Liver (tissue), 9 donors: ENCODE results near the gene KCNJ11. TPM values are rescaled to one million over a fixed set of nuclear protein-coding genes. Genes with fewer than 3 reads are reported as not detected.

Experiments
- DNase-seq: peaks from one replicate; pipeline ENCODE4 v3.0.0-alpha.2; 2017; ENCODE audit warnings: low spot score
- H3K27ac ChIP-seq, 2 donors: one replicate each; pipeline ENCODE4 v1.7.0; 2013; ENCODE audit warnings: inconsistent platforms in 2 of 2, low read length in 2 of 2, control low read depth in 1 of 2, low read depth in 1 of 2, mild to moderate bottlenecking in 1 of 2
- H3K27me3 ChIP-seq, 4 donors: one replicate each; pipeline versions ENCODE4 v1.6.1 to v1.7.0; 2013; ENCODE audit warnings: low read length in 3 of 4, inconsistent platforms in 1 of 4, mild to moderate bottlenecking in 1 of 4, moderate library complexity in 1 of 4; ENCODE audit not compliant: control insufficient read depth in 4 of 4, insufficient read depth in 4 of 4
- H3K36me3 ChIP-seq, 4 donors: one replicate each; pipeline versions ENCODE4 v1.6.1 to v1.7.0; 2013; ENCODE audit warnings: low read length in 3 of 4, mild to moderate bottlenecking in 3 of 4, low read depth in 1 of 4, moderate library complexity in 1 of 4; ENCODE audit not compliant: control insufficient read depth in 4 of 4, insufficient read depth in 3 of 4
- H3K4me1 ChIP-seq, 4 donors: one replicate each; pipeline versions ENCODE4 v1.6.1 to v1.7.0; 2013; ENCODE audit warnings: low read length in 3 of 4, mild to moderate bottlenecking in 3 of 4, moderate library complexity in 1 of 4; ENCODE audit not compliant: control insufficient read depth in 4 of 4, insufficient read depth in 4 of 4
- H3K4me3 ChIP-seq, 3 donors: one replicate each; pipeline versions ENCODE4 v1.6.1 to v1.7.0; 2013; ENCODE audit warnings: low read length in 3 of 3, control low read depth in 1 of 3, low read depth in 1 of 3, mild to moderate bottlenecking in 1 of 3
- H3K9ac ChIP-seq, 2 donors: one replicate each; pipeline ENCODE4 v1.7.0; 2013; ENCODE audit warnings: low read length in 2 of 2, mild to moderate bottlenecking in 2 of 2, moderate library complexity in 2 of 2, control low read depth in 1 of 2, low read depth in 1 of 2
- H3K9me3 ChIP-seq, 4 donors: one replicate each; pipeline versions ENCODE4 v1.6.1 to v1.7.0; 2013; ENCODE audit warnings: low read length in 3 of 4; ENCODE audit not compliant: control insufficient read depth in 4 of 4
- FOXA1 ChIP-seq: IDR thresholded peaks from 2 replicates; pipeline ENCODE4 v1.6.1; 2016; ENCODE audit warnings: antibody characterized with exemption
- FOXA2 ChIP-seq: IDR thresholded peaks from 2 replicates; pipeline ENCODE4 v1.6.1; 2016; ENCODE audit warnings: antibody characterized with exemption
- GABPA ChIP-seq, 2 donors: IDR thresholded peaks in 1 of 2; conservative IDR thresholded peaks in 1 of 2; 2 replicates each; pipeline ENCODE4 v1.6.1; 2016; ENCODE audit warnings: antibody characterized with exemption in 2 of 2, mild to moderate bottlenecking in 1 of 2, moderate library complexity in 1 of 2
- HNF4A ChIP-seq, 2 donors: conservative IDR thresholded peaks; 2 replicates each; pipeline ENCODE4 v1.6.1; 2016; ENCODE audit warnings: antibody characterized with exemption in 2 of 2, mild to moderate bottlenecking in 2 of 2
- JUND ChIP-seq, 2 donors: IDR thresholded peaks; 2 replicates each; pipeline ENCODE4 v1.6.1; 2016; ENCODE audit warnings: antibody characterized with exemption in 2 of 2
- NR2F2 ChIP-seq: IDR thresholded peaks from 2 replicates; pipeline ENCODE4 v1.6.1; 2016; ENCODE audit warnings: antibody characterized with exemption
- RAD21 ChIP-seq, 2 donors: IDR thresholded peaks; 2 replicates each; pipeline ENCODE4 v1.6.1; 2016; ENCODE audit warnings: antibody characterized with exemption in 2 of 2, mild to moderate bottlenecking in 2 of 2
- RXRA ChIP-seq, 2 donors: IDR thresholded peaks; 2 replicates each; pipeline ENCODE4 v1.6.1; 2017 to 2018; ENCODE audit warnings: antibody characterized with exemption in 2 of 2, mild to moderate bottlenecking in 1 of 2
- SP1 ChIP-seq: IDR thresholded peaks from 2 replicates; pipeline ENCODE4 v1.6.1; 2018; ENCODE audit warnings: antibody characterized with exemption, mild to moderate bottlenecking
- YY1 ChIP-seq: IDR thresholded peaks from 2 replicates; pipeline ENCODE4 v1.6.1; 2016; ENCODE audit warnings: antibody characterized with exemption, mild to moderate bottlenecking
- ZBTB33 ChIP-seq: IDR thresholded peaks from 2 replicates; pipeline ENCODE4 v1.6.1; 2016; ENCODE audit warnings: antibody characterized with exemption
- WGBS: extraction: QIAGEN DNeasy Blood & Tissue Kit; methylation state at CpG from one replicate; pipeline ENCODE4 v1.1.7; 2013; 5-methylcytosine and 5-hydroxymethylcytosine counted together
- polyA plus RNA-seq, 2 donors: library from polyadenylated mRNA; stranded (reverse) in 1 of 2; unstranded in 1 of 2; fragments of 200-250 nt in 1 of 2; fragments of >200 nt in 1 of 2; fragmentation: Nextera tagmentation in 1 of 2; extraction: Ambion mirVana in 1 of 2; gene quantifications; one replicate each; pipeline versions ENCODE4 v1.2.1 to v1.2.3, GENCODE V29; 2013 to 2015
- total RNA-seq, 2 donors: library from RNA; depleted of rRNA; stranded (reverse); fragments of >200 nt; gene quantifications; one replicate each; pipeline ENCODE4 v1.2.3, GENCODE V29; 2014
- TF ChIP-seq, protein P1 (sequence below): IDR thresholded peaks from 2 replicates; pipeline ENCODE4 v1.6.1; 2016; ENCODE audit warnings: antibody characterized with exemption
- TF ChIP-seq, protein P2 (sequence below): IDR thresholded peaks from 2 replicates; pipeline ENCODE4 v1.6.1; 2016; ENCODE audit warnings: antibody characterized with exemption
- donor health status: healthy.
- donor health status: healthy.
- donor health status: healthy.
- donor health status: healthy.
- donor health status: healthy.

KCNJ11 gene
- total and polyA plus RNA-seq, 4 donors = 0.28 to 1.1 (median 0.75) TPM; not detected in 1

DNA sequence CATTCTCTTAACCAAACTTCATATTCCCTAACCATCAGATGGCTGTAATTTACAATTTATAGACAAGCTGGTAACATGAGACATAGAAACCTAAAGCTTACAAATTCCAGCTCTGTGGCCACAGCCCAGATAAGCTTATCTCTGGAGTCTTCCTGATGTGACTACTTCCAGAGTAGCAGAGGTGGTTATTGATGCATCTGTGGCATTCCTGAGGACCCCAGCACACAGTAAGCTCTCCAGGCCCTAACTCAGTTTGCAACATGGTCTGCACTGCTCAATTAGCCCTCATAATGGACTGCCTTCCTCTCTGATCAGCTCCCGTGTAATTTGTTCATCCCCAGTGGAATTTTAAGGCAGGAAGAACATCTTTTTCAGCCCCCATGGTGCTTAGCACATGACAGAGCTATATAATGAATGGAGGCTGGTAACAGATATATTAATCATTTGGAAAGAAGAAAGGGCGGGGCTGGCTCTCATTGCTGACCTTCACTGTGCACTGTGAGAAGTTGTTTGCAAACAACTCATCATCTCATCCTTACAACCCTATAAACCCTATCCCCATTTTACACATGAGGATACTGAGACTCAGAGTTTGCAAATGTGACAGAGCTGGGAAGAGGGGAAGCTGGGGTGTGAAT lies 30.1 kb upstream of the KCNJ11 start:
- no peaks in the 10 kb centered on the region for H3K9me3 ChIP-seq
- DNase-seq = no peak
- H3K4me3 ChIP-seq = no peak overlapping the region
- H3K4me1 ChIP-seq = peaks cover 0 to 2% (median 0%) of the 10 kb centered on the region in 4 donors
- no peak overlapping the region for H3K9ac ChIP-seq
- TF ChIP-seq, protein P1, sequence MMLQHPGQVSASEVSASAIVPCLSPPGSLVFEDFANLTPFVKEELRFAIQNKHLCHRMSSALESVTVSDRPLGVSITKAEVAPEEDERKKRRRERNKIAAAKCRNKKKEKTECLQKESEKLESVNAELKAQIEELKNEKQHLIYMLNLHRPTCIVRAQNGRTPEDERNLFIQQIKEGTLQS = no peak
- 61% methylated on average over 2 of the region's 2 CpGs for WGBS
- H3K27me3 ChIP-seq = peaks cover 0 to 11% (median 2%) of the 10 kb centered on the region in 4 donors
- H3K27ac ChIP-seq = no peak overlapping the region
- H3K36me3 ChIP-seq = no peaks in the 10 kb centered on the region

- no peak overlapping the region for H3K9ac ChIP-seq
- TF ChIP-seq RXRA (IDR thresholded peaks at IDR 0.05) (no peak), JUND (IDR thresholded peaks at IDR 0.05) (no peak)
- H3K9me3 ChIP-seq = no peaks in the 10 kb centered on the region
- 71% methylated on average over 2 of the region's 2 CpGs for WGBS
- peaks cover 0 to 2% (median 0%) of the 10 kb centered on the region in 4 donors for H3K4me1 ChIP-seq
- DNase-seq = no peak
- no peak overlapping the region for H3K27ac ChIP-seq
- H3K27me3 ChIP-seq = peaks cover 0 to 11% (median 2%) of the 10 kb centered on the region in 4 donors
- H3K36me3 ChIP-seq = no peaks in the 10 kb centered on the region
- H3K4me3 ChIP-seq = no peak overlapping the region
Measured at GRCh38 chr11:17416492-17416891, 28.0 kb upstream of the KCNJ11 start.

DNA sequence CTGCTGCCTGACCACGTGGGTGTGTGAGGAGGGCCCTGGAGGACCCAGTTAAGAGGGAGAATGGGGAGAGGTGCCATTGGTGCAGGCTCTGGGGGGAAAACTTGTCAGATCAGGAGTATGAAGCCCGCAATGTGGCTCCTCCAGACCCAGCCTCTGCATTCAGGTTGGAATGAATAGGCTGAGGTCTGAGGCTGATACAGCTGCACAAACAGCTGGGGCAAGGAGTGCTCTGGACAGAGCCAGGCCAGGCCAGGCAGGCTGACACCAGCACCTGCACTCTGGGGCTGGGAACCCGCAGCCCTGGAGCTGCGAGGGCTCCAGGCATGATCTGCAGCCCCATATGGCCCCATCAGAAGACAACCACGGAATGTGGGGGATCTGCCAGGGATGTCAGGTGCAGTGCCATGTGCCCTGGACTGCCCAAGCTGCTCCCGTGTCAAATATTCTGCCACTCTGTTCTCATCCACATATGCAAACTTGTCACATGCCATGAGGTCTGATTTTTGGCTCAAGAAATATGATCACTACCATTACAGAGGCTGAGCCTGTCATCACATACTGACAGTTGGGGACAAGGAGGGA lies 27.2 kb upstream of the KCNJ11 start:
- Histone ChIP-seq H3K27me3 (peaks cover 0 to 9% (median 0%) of the 10 kb centered on the region in 4 donors), H3K9me3 (no peaks in the 10 kb centered on the region), H3K9ac (no peak overlapping the region), H3K4me1 (peaks cover 0 to 2% (median 0%) of the 10 kb centered on the region in 4 donors), H3K36me3 (no peaks in the 10 kb centered on the region), H3K4me3 (no peak overlapping the region), H3K27ac (no peak overlapping the region)
- DNase-seq = no peak
- TF ChIP-seq GABPA (IDR thresholded peaks at IDR 0.05 in 1 of 2, conservative IDR thresholded peaks at IDR 0.05 in 1 of 2) (no peak), RAD21 (IDR thresholded peaks at IDR 0.05) (no peak), ZBTB33 (no peak), FOXA2 (no peak), HNF4A (conservative IDR thresholded peaks at IDR 0.05) (no peak), SP1 (no peak), YY1 (no peak), NR2F2 (no peak), FOXA1 (no peak)
- TF ChIP-seq, protein P2, sequence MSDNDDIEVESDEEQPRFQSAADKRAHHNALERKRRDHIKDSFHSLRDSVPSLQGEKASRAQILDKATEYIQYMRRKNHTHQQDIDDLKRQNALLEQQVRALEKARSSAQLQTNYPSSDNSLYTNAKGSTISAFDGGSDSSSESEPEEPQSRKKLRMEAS = no peak
- TF ChIP-seq, protein P1 = no peak
- WGBS = 80% methylated on average over 6 of the region's 6 CpGs
